Liver (tissue), 9 donors: ENCODE results near the gene DCC. TPM values are rescaled to one million over a fixed set of nuclear protein-coding genes. Genes with fewer than 3 reads are reported as not detected.

Source experiments
- DNase-seq: peaks from one replicate; pipeline ENCODE4 v3.0.0-alpha.2; 2017; ENCODE audit warnings: low spot score
- H3K27ac ChIP-seq, 2 donors: one replicate each; pipeline ENCODE4 v1.7.0; 2013; ENCODE audit warnings: inconsistent platforms in 2 of 2, low read length in 2 of 2, control low read depth in 1 of 2, low read depth in 1 of 2, mild to moderate bottlenecking in 1 of 2
- H3K27me3 ChIP-seq, 4 donors: one replicate each; pipeline versions ENCODE4 v1.6.1 to v1.7.0; 2013; ENCODE audit warnings: low read length in 3 of 4, inconsistent platforms in 1 of 4, mild to moderate bottlenecking in 1 of 4, moderate library complexity in 1 of 4; ENCODE audit not compliant: control insufficient read depth in 4 of 4, insufficient read depth in 4 of 4
- H3K36me3 ChIP-seq, 4 donors: one replicate each; pipeline versions ENCODE4 v1.6.1 to v1.7.0; 2013; ENCODE audit warnings: low read length in 3 of 4, mild to moderate bottlenecking in 3 of 4, low read depth in 1 of 4, moderate library complexity in 1 of 4; ENCODE audit not compliant: control insufficient read depth in 4 of 4, insufficient read depth in 3 of 4
- H3K4me1 ChIP-seq, 4 donors: one replicate each; pipeline versions ENCODE4 v1.6.1 to v1.7.0; 2013; ENCODE audit warnings: low read length in 3 of 4, mild to moderate bottlenecking in 3 of 4, moderate library complexity in 1 of 4; ENCODE audit not compliant: control insufficient read depth in 4 of 4, insufficient read depth in 4 of 4
- H3K4me3 ChIP-seq, 3 donors: one replicate each; pipeline versions ENCODE4 v1.6.1 to v1.7.0; 2013; ENCODE audit warnings: low read length in 3 of 3, control low read depth in 1 of 3, low read depth in 1 of 3, mild to moderate bottlenecking in 1 of 3
- H3K9ac ChIP-seq, 2 donors: one replicate each; pipeline ENCODE4 v1.7.0; 2013; ENCODE audit warnings: low read length in 2 of 2, mild to moderate bottlenecking in 2 of 2, moderate library complexity in 2 of 2, control low read depth in 1 of 2, low read depth in 1 of 2
- H3K9me3 ChIP-seq, 4 donors: one replicate each; pipeline versions ENCODE4 v1.6.1 to v1.7.0; 2013; ENCODE audit warnings: low read length in 3 of 4; ENCODE audit not compliant: control insufficient read depth in 4 of 4
- ATF3 ChIP-seq: IDR thresholded peaks from 2 replicates; pipeline ENCODE4 v1.6.1; 2016; ENCODE audit warnings: antibody characterized with exemption
- CTCF ChIP-seq: fragments of 150-350 bp; IDR thresholded peaks from 2 replicates; pipeline ENCODE4 v1.5.1; 2017; ENCODE audit warnings: improper control_type of control experiment, low read depth, low read length; ENCODE audit not compliant: missing input control
- EGR1 ChIP-seq, 2 donors: IDR thresholded peaks; 2 replicates each; pipeline ENCODE4 v1.6.1; 2016 to 2018; ENCODE audit warnings: antibody characterized with exemption in 2 of 2, low read depth in 2 of 2
- HNF4A ChIP-seq, 2 donors: conservative IDR thresholded peaks; 2 replicates each; pipeline ENCODE4 v1.6.1; 2016; ENCODE audit warnings: antibody characterized with exemption in 2 of 2, mild to moderate bottlenecking in 2 of 2
- JUND ChIP-seq, 2 donors: IDR thresholded peaks; 2 replicates each; pipeline ENCODE4 v1.6.1; 2016; ENCODE audit warnings: antibody characterized with exemption in 2 of 2
- MAX ChIP-seq: IDR thresholded peaks from 2 replicates; pipeline ENCODE4 v1.6.1; 2016; ENCODE audit warnings: antibody characterized with exemption
- RAD21 ChIP-seq, 2 donors: IDR thresholded peaks; 2 replicates each; pipeline ENCODE4 v1.6.1; 2016; ENCODE audit warnings: antibody characterized with exemption in 2 of 2, mild to moderate bottlenecking in 2 of 2
- REST ChIP-seq: IDR thresholded peaks from 2 replicates; pipeline ENCODE4 v1.6.1; 2016; ENCODE audit warnings: antibody characterized with exemption, mild to moderate bottlenecking
- SP1 ChIP-seq: IDR thresholded peaks from 2 replicates; pipeline ENCODE4 v1.6.1; 2018; ENCODE audit warnings: antibody characterized with exemption, mild to moderate bottlenecking
- TAF1 ChIP-seq: conservative IDR thresholded peaks from 2 replicates; pipeline ENCODE4 v1.6.1; 2016; ENCODE audit warnings: antibody characterized with exemption, mild to moderate bottlenecking
- ZBTB33 ChIP-seq: IDR thresholded peaks from 2 replicates; pipeline ENCODE4 v1.6.1; 2016; ENCODE audit warnings: antibody characterized with exemption
- WGBS: extraction: QIAGEN DNeasy Blood & Tissue Kit; methylation state at CpG from one replicate; pipeline ENCODE4 v1.1.7; 2013; 5-methylcytosine and 5-hydroxymethylcytosine counted together
- polyA plus RNA-seq, 2 donors: library from polyadenylated mRNA; stranded (reverse) in 1 of 2; unstranded in 1 of 2; fragments of 200-250 nt in 1 of 2; fragments of >200 nt in 1 of 2; fragmentation: Nextera tagmentation in 1 of 2; extraction: Ambion mirVana in 1 of 2; gene quantifications; one replicate each; pipeline versions ENCODE4 v1.2.1 to v1.2.3, GENCODE V29; 2013 to 2015
- total RNA-seq, 2 donors: library from RNA; depleted of rRNA; stranded (reverse); fragments of >200 nt; gene quantifications; one replicate each; pipeline ENCODE4 v1.2.3, GENCODE V29; 2014
- donor health status: healthy.
- donor health status: healthy.
- donor health status: healthy.
- donor health status: healthy.
- donor health status: healthy.

Gene DCC
- total and polyA plus RNA-seq, 4 donors: under 0.01 to 0.03 TPM; not detected in 2

- Histone ChIP-seq H3K27ac (no peak overlapping the region), H3K36me3 (no peaks in the 10 kb centered on the region), H3K9me3 (no peaks in the 10 kb centered on the region), H3K9ac (no peak overlapping the region), H3K4me1 (no peaks in the 10 kb centered on the region), H3K27me3 (no peaks in the 10 kb centered on the region), H3K4me3 (no peak overlapping the region)
- TF ChIP-seq EGR1 (IDR thresholded peaks at IDR 0.05; ENCODE audit: low read depth in 2 of 2): no peak
- no peak for TF ChIP-seq JUND (IDR thresholded peaks at IDR 0.05)
- no peak for TF ChIP-seq CTCF
- no peak for TF ChIP-seq TAF1
- no peak for TF ChIP-seq RAD21 (IDR thresholded peaks at IDR 0.05)
- no peak for TF ChIP-seq ATF3
- no peak for DNase-seq
- WGBS: 58% methylated on average over 2 of the region's 2 CpGs
Observed at GRCh38 chr18:52598921-52599320, 258.9 kb downstream of the DCC start.

- H3K27me3 ChIP-seq: no peaks in the 10 kb centered on the region
- no peaks in the 10 kb centered on the region for H3K4me1 ChIP-seq
- TF ChIP-seq HNF4A (conservative IDR thresholded peaks at IDR 0.05): no peak
- TF ChIP-seq RAD21 (IDR thresholded peaks at IDR 0.05): no peak
- no peak for TF ChIP-seq ZBTB33
- TF ChIP-seq SP1: no peak
- no peak for TF ChIP-seq ATF3
- no peak for TF ChIP-seq MAX
- TF ChIP-seq REST: no peak
- WGBS: 73% methylated on average over 1 of the region's 1 CpG
- no peak overlapping the region for H3K9ac ChIP-seq
- H3K4me3 ChIP-seq: no peak overlapping the region
- no peaks in the 10 kb centered on the region for H3K9me3 ChIP-seq
- no peak for DNase-seq
- no peak overlapping the region for H3K27ac ChIP-seq
- no peaks in the 10 kb centered on the region for H3K36me3 ChIP-seq
Observed at GRCh38 chr18:52602820-52603219, 262.8 kb downstream of the DCC start.
